ENCODE results near the gene IPCEF1. TPM values are rescaled to one million over a fixed set of nuclear protein-coding genes. Genes with fewer than 3 reads are reported as not detected.

The IPCEF1 gene, protein sequence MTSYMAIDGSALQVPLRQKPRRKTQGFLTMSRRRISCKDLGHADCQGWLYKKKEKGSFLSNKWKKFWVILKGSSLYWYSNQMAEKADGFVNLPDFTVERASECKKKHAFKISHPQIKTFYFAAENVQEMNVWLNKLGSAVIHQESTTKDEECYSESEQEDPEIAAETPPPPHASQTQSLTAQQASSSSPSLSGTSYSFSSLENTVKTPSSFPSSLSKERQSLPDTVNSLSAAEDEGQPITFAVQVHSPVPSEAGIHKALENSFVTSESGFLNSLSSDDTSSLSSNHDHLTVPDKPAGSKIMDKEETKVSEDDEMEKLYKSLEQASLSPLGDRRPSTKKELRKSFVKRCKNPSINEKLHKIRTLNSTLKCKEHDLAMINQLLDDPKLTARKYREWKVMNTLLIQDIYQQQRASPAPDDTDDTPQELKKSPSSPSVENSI
- 1 to 10 TPM; 6.9 to 8.9 (median 7.9) TPM for polyA plus RNA-seq (ENCODE audit: insufficient read length in 4 of 4)

DNA sequence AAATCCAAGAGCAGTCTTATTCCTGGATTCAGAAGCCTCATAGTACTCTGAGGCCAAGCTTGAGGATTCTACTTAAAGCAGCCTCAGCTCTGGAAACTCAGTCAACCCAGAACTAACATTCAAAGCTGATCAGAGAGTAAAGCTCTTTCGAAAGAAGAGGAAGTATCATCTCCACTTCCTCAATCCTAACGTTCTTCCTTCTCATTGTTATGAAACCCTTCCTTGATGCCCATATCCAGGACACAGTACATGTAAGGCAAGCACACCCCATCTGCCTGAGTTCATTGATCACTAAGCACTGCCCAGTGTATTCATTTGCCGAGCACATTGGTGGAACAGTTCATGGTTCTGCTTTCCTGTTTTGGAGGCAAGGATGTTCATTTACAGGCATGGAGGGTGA is at the start of gene IPCEF1:
IPCEF1 (minus strand) TSS at position 114 of the 400 bp plus-strand sequence. CDS start 90,856 bp downstream, outside the sequence.
- DNase-seq (ENCODE audit: low read depth in 4 of 4, low spot score in 3 of 4), result no peak

DNA sequence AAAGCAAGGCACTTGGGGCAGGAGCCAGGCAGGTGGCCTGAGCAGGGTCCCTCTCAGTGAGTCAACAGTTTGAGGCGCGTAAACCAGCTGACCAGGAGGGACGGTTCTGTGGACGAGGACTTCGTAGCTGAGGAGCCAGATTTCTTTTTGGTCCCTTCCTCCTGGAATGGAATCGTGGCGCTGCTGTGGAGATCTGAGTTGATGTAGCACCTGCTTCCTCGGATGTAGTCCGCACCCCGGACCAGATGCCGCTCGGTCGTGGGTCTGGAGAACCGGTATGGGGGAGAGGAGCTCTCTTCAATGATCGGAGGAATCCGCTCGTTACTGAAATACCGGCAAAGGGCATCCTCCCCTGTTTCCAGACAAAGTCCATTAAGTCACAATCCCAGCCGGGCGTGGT is 49.7 kb upstream of the IPCEF1 start:
- no peak for DNase-seq (ENCODE audit: low read depth in 4 of 4, low spot score in 3 of 4)

DNA sequence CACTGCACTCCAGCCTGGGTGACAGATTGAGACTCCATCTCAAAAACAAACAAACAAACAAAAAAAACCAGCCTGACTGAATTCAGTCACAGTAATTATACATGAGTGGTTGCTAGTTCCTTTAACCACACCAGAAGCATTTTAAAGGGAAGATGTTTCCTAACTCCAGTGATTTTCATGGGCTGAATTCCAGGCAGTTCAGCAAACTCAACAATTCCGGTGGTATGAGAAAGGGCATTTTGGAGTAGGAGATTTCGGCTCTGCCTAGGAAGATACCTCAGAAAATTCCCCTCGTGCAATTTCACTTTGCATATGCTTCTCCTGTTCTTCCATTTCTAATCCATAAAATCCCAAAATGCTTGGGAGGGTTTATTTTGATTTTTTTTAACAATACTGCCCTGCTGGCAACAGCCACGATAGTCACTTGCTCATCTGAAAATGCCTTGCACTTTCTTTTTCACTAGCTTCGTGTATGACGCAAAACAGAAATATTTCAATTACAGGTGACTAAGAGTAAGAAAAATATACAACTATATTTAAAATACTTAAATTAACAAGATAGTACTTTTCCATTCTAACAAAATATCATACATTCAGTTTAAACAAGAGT is 48.3 kb upstream of the IPCEF1 start:
- DNase-seq (ENCODE audit: low read depth in 4 of 4, low spot score in 3 of 4), result no peak

DNA sequence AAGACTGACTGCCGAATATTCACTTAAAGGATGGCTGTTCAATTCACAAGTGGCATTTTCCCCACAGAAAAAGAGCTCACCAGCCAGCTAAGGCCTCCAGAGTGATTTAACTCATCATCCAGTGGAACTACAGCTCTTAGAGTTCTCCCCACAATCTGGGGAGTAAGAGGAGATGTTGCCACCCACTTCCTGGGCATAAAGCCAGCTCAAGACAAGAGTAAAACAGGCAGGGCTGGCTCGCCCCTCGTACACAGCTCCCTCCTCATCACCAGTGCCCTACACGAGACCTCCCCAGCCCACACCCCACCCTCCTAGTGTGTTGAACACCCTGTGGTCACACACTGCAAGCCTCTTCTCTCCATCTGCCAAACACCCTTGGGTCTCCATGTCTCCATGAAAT is 47.2 kb upstream of the IPCEF1 start:
- no peak for DNase-seq (ENCODE audit: low read depth in 4 of 4, low spot score in 3 of 4)

DNA sequence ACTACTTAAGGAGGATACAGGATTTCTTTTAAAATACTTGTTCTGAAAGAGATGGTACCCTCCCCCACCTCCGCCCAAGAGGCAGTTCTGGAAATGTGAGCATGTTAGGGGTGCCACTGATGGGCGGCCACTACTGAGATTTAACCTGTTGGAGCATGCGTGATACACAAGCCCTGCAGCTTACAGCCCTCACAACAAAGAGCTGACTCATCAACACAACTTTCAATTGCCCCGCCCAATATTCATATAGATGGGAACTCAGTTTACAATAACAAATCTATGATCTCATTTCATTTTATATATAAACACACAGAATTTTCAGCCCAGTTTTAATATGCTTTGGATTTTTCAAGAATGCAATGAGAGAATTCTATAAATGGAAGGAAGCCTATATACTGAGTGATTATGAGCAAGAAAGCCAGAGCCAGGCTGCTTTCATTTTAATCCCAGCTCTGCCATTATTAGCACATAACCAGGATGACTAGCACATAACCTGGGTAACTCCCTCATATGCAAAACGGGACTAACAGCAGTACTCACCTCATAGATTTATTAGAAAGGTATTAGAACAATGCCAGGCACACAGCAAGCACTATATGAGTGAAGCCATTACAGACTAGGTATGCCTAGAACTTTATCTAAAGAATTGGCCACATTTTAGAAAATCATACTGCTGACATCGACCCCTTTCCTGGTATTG is 45.6 kb upstream of the IPCEF1 start:
- no peak for DNase-seq (ENCODE audit: low read depth in 4 of 4, low spot score in 3 of 4)

DNA sequence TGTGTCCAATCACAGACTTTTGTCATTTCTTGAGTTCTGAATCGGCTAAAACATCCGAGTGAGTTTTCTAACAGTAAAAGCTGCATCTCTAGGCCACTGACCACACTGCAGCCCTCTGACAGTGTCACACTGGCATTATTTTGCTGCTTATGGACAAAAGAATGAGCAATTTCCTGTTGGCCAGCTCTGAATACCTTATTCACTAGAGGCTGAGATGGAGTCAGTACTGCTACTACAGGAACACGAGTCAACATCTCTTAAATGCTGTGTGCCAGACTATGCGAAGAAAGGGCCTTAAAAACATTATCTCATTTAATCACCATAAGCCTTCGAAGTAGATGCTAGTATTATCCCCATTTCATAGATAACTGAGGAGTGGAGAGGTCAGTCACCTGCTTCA is 42.5 kb upstream of the IPCEF1 start:
- DNase-seq (ENCODE audit: low read depth in 4 of 4, low spot score in 3 of 4), result no peak

DNA sequence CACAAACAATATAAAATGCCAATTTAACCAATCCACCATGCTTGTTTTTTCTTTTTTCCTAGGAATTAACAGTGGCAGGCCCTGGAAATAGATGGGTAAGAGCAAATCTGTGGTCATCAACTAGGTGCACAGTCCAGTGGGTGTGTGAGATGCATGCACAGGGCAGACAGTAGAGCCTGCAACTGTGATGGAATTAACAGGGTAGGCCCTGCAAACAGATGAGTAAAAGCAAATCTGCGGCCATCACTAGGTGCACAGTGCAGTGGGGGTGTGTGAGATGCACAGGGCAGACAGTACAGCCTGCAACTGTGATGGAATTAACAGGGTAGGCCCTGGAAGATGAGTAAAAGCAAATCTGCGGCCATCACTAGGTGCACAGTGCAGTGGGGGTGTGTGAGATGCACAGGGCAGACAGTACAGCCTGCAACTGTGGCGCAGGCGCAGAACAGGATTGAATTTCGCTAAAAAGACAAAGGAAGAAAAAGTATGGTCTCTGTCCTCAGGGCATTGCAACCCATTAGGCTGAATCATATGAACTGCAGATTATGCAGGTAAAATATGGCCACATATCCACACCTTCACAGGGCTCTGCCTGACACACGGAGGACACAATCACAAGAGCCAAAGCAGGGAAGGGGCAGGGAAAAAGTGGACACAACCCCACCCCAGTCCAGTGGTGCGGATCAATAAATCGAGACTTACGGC is 41.0 kb upstream of the IPCEF1 start:
- no peak for DNase-seq (ENCODE audit: low read depth in 4 of 4, low spot score in 3 of 4)

DNA sequence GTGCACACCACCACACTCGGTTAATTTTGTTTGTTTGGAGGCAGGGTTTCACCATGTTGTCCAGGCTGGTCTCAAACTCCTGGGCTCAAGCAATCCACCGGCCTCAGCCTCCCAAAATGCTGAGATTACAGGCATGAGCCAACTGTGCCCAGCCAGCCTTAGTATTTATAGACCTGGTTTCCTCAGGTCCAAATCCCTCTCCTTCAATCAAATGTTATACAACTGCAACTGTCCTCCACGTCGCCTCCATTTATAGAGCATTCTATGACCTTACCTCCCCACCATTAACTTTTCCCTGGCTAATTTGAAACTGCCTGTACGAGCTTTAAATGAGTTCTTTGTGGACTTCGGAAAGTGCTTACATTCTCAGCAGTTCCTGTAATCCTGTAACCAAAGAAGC is 39.3 kb upstream of the IPCEF1 start:
- no peak for DNase-seq (ENCODE audit: low read depth in 4 of 4, low spot score in 3 of 4)

DNA sequence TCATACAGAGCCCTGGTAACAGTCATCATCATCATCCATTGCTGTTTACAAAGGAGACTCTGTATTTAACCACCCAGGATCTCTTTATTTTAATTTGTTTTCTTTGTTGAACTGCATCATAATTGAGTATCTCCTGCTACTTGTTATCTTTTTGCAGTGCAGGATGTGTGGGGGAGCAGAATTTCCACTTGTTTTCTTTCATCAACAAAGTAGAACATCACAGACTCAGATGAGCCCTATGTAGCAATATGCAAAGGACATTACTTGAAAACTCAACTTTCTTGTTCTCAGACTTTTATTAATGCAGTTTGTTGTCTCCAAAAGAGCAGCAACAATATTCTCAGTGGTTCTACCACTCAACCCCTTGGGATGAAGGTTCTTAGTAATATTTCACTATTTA is 38.7 kb upstream of the IPCEF1 start:
- no peak for DNase-seq (ENCODE audit: low read depth in 4 of 4, low spot score in 3 of 4)

DNA sequence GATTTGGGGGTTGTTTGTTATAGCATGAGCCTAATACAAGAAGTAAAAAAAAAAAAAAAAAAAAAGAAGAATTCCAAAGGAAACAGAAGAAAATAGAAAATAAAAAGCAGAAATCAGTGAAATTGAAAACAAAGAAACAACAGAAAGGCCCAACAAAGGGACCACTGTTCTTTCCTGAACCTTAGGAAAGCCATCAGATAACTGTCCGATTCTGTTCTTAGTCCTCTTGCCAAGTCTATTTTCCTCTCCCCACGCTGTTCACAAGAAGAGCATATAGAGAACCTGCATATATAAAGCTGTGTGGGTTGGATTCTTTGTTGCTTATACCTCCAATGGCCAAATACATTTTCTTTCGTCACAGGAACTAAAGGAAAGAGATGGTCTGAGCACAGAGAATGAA is 38.0 kb upstream of the IPCEF1 start:
- no peak for DNase-seq (ENCODE audit: low read depth in 4 of 4, low spot score in 3 of 4)

DNA sequence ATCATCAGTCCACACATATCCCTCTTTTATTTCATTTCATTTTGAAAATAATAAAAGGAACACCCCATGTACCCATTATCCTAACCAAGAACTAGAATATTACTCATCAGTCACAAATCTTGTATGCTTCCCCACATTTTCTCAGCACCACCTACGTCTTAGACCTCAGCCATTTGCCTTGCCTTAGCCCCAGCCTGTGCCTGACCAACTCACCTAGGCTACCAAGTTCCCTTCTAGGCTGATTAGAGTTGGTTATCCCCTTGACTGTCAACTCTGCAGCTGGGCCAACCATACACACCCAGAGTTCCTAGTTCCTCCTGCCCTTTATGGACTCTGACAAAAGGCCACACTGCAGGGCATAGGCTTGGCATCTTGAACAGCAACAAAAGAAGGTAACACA is 33.4 kb upstream of the IPCEF1 start:
- no peak for DNase-seq (ENCODE audit: low read depth in 4 of 4, low spot score in 3 of 4)

DNA sequence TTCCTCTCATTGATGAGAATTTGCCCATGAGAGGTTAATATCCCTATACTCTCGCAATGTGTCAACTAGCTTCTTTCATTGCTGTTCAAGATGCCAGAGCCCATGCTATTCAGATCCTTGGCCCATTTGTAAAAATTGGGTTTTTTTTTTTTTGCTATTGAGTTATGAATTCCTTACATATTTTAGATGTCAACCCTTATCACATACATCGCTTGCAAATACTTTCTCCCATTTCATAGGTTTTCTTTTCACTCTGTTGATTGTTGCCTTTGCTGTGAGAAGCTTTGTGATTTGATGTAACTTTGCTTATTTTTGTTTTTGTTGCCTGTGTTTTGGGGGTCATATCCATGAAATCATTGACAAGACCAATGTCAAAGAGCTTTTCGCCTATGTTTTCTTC is 32.2 kb upstream of the IPCEF1 start:
- DNase-seq (ENCODE audit: low read depth in 4 of 4, low spot score in 3 of 4), result no peak

DNA sequence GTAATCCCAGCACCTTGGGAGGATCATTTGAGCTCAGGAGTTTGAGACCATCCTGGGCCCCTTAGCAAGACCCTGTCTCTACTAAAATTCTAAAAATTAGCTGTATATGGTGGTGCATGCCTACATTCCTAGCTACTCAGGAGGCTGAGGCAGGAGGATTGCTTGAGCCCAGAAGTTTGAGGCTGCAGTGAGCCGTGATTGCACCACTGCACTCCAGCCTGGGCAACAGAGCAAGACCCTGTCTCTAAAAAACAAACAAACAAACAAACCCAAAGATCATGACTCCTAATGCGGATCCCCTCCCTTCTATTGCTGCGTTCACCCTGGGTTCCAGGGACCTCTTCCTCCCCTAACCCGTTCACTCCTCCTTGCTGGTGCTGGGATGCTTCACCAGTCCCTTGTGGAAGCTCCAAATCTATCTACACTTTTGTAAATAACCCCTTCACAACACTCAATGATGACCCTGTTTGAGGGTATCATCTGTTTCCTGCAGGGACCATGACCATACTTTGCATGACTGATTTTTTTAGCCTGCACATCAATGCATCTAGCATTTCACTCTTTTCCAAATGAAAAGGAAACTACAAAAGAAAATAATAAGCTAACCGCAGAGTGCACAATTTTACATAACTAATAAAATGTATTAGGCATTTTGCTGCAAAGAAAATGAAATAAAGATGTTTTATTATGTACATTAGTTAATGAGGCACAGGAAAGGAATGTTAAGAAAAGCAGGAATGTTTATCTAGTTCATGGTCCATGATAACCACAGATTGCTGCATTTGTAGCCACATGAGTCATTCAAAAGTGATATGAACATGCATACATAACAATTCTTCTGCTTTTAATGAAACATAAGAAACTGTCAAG is 30.5 kb upstream of the IPCEF1 start:
- DNase-seq (ENCODE audit: low read depth in 4 of 4, low spot score in 3 of 4), result no peak

DNA sequence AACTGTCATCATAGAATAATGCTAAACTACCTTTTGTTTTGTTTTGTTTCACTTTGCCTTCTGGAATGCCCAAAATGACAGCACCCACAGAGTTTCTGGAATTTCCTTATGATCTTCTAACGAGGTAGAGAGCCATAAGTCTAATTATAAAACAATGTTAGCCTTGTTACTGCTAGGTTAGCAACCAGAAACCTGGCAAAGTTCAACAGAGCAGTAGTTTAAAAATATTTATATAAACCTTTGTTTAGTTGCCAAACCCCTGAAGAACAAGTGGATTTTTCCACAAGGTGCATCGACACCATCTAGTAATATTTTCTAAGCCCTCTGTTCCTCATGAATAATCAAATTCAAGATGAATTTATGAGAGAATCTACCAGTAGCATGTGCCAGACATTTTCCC is 27.6 kb upstream of the IPCEF1 start:
- no peak for DNase-seq (ENCODE audit: low read depth in 4 of 4, low spot score in 3 of 4)

DNA sequence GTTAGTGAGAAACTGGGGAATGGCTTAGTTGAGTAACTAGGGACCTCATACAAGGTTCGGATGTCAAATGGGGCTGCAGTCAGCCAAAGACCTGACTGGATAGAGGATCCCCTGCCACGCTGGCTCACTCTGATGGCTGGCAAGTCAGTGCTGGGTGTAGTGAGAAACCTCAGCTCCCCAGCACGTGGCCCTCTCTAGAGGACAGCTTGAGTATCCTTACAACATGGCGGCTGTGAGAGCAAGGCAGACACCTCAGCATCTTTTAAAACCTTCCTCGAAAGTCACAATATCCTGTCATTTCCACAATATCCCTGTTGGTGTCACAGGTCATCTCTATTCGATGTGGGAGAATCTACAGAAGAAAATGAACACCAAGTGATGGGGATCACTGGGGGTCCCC is 26.7 kb upstream of the IPCEF1 start:
- no peak for DNase-seq (ENCODE audit: low read depth in 4 of 4, low spot score in 3 of 4)

DNA sequence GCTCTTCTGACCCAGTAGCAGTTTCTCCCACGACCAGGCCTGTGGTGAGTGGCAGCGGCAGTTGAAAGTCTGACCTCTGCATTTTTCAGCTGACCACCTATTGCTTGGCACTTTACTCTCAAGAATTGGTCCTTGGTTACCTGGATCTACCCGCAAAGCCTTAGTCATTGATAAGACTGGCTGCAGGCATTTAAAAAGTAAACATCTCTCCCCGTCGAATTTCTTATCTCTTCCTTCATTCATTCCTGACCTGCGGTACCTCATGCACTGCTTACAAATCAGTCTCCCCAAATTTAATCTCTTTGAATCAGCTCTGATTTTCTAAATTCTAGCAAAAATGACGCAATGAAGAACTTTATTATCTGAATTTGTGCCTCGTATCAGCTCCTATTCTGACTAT is 26.1 kb upstream of the IPCEF1 start:
- DNase-seq (ENCODE audit: low read depth in 4 of 4, low spot score in 3 of 4), result no peak

DNA sequence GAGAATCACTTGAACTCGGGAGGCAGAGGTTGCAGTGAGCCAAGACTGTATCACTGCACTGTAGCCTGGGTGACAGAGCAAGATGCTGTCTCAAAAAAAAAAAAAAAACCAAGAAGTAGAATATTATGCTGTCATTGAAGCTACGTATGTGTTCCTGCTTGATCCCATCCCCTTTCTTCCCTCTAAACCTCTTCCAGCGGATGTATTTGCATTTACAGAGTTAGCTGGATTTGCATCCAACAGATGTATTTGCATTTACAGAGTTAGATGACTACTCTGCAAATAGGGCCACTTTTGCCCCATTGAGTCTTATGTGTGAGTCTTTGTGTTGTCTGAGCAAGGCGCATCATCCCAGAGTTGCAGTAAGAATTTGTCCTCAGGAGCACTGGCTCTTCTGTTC is 24.9 kb upstream of the IPCEF1 start:
- no peak for DNase-seq (ENCODE audit: low read depth in 4 of 4, low spot score in 3 of 4)

DNA sequence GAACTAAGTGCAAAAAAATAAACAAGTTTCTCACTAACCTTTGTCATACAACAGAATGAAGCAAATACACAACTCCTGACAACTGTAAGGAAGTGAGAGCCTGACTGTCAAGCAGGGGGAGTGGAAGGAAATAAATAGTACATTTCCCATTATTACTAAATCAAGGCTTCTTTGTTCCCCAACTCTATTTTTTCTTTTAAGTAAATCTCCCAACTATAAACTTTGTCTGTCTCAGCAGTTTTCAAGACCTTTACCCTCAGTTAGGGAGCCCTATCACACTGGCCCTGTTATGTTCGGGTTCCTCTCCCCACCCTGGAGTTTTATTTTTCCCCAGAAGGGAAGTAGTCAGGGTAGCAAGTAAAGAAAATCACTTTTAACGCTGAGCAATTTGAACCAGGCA is 24.1 kb upstream of the IPCEF1 start:
- no peak for DNase-seq (ENCODE audit: low read depth in 4 of 4, low spot score in 3 of 4)

DNA sequence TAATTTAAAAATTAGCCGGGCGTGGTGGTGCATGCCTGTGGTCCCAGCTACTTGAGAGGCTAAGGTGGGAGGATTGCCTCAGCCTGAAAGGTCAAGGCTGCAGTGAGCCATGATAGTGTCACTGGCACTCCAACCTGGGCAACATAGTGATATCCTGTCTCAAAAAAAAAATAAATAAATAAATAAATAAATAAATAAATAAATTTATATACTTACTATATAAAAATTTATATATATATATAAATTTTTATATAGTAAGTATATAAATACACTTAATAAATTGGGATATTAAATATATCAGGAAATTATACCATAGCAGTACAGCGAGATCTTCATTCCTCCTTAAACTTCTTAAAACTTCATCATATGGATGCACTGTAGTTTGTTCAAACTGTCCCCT is 23.0 kb upstream of the IPCEF1 start:
- no peak for DNase-seq (ENCODE audit: low read depth in 4 of 4, low spot score in 3 of 4)

DNA sequence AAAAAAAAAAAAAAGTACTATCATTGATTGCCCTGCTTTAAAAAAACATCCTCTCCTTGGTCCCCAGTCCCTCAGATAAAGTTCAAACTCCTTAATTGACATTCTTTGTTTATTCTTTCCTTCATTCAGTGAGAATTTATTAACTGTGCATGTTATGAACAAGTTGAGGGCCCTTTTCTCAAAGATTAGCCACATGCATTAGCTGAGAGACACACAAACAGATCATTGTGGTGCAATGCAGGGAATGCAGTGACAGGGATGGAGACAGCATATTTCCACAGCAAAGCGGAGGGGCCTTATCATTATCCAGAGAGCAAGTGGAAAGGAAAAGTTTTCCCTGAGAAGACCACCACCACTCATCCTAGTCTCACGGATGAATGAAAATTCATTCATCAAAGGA is 21.9 kb upstream of the IPCEF1 start:
- no peak for DNase-seq (ENCODE audit: low read depth in 4 of 4, low spot score in 3 of 4)
